Breast epithelium (tissue), 4 donors: Measurements from ENCODE around the gene ORC4. TPM values are rescaled to one million over a fixed set of nuclear protein-coding genes. Genes with fewer than 3 reads are reported as not detected.

Source experiments
- DNase-seq, 2 donors: peaks; one replicate each; pipeline ENCODE4 v3.0.0-alpha.2; 2019; ENCODE audit warnings: low spot score in 2 of 2
- H3K27ac ChIP-seq, 2 donors: fragments of 200-600 bp; sonication (generic) in 1 of 2; one replicate each; pipeline ENCODE4 v1.5.1; 2016 to 2019; ENCODE audit warnings: mild to moderate bottlenecking in 1 of 2
- H3K27me3 ChIP-seq, 2 donors: fragments of 200-600 bp; sonication (generic) in 1 of 2; one replicate each; pipeline versions ENCODE4 v1.5.1 to v1.6.0; 2017 to 2019; ENCODE audit warnings: control low read depth in 1 of 2, mild to moderate bottlenecking in 1 of 2
- H3K36me3 ChIP-seq: fragments of 200-600 bp; one replicate; pipeline ENCODE4 v1.5.1; 2019
- H3K4me1 ChIP-seq, 2 donors: fragments of 200-600 bp; sonication (generic); one replicate each; pipeline ENCODE4 v1.5.1; 2016 to 2019; ENCODE audit warnings: control low read depth in 1 of 2
- H3K4me3 ChIP-seq, 3 donors: fragments of 200-600 bp; sonication (generic); 1 replicate in 2 of 3; 2 replicates in 1 of 3; pipeline ENCODE4 v1.5.1; 2016 to 2019; ENCODE audit warnings: mild to moderate bottlenecking in 3 of 3, moderate library complexity in 2 of 3
- H3K9me3 ChIP-seq, 2 donors: fragments of 200-600 bp; sonication (generic) in 1 of 2; one replicate each; pipeline ENCODE4 v1.5.1; 2016 to 2019; ENCODE audit warnings: control low read depth in 1 of 2
- CTCF ChIP-seq, 3 donors: fragments of 450-650 bp; IDR thresholded peaks; one replicate each; pipeline ENCODE4 v1.5.1; 2016 to 2017; ENCODE audit warnings: antibody characterized with exemption in 3 of 3, mild to moderate bottlenecking in 3 of 3, moderate library complexity in 3 of 3
- POLR2A ChIP-seq: fragments of 450-650 bp; IDR thresholded peaks from one replicate; pipeline ENCODE4 v1.6.1; 2016; ENCODE audit warnings: antibody characterized with exemption, mild to moderate bottlenecking, moderate library complexity
- POLR2AphosphoS5 ChIP-seq, 3 donors: sonication (generic); formaldehyde crosslinking; IDR thresholded peaks; one replicate each; pipeline ENCODE4 v1.6.1; 2017; ENCODE audit warnings: antibody characterized with exemption in 3 of 3
- intact Hi-C: fragments of 100-400 bp; cut with DNase I; formaldehyde crosslinking; loops from one replicate; pipeline ENCODE4 v1.15.1; 2023; ENCODE audit warnings: low total_unique reads
- total RNA-seq, 3 donors: library from RNA; depleted of rRNA; stranded (reverse); fragments of >200 nt; gene quantifications; one replicate each; pipeline ENCODE4 v1.1.0, GENCODE V29; 2016

ORC4 gene
- total RNA-seq, 3 donors from 2014 or later = 36.5 to 87.5 (median 42.9) TPM

DNA sequence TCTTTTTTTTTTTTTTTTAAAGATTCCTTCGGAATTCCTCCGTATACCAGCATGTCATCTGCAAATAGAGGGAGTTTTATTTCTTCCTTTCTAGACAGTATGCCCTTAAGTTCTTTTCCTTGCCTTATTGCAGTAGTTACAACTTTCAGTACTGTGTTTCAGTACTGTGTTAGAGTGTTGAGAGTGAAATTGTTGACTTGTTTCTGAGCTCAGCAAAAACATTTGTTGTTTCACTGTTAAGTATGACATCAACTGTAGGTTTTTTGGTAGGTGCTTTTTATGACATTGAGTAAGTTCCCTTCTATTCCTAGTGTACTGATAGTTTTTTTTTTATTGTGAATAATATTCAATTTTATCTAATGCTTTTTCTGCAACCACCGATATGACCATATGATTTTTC lies 131.9 kb downstream of the ORC4 start:
- no peaks in the 10 kb centered on the region for H3K36me3 ChIP-seq
- intact Hi-C loops = no loop called here
- no peaks in the 10 kb centered on the region for H3K27me3 ChIP-seq
- H3K4me1 ChIP-seq = no peaks in the 10 kb centered on the region
- DNase-seq = no peak
- no peaks in the 10 kb centered on the region for H3K9me3 ChIP-seq
- peak overlapping the region in 1 of 3 donors; percentile 11 for H3K4me3 ChIP-seq
- no peak for TF ChIP-seq CTCF (IDR thresholded peaks at IDR 0.05)
- no peak for TF ChIP-seq POLR2AphosphoS5 (IDR thresholded peaks at IDR 0.05)
- TF ChIP-seq POLR2A = no peak
- H3K27ac ChIP-seq = peak overlapping the region in 1 of 2 donors; percentile 22

- Histone ChIP-seq H3K27me3 (no peaks in the 10 kb centered on the region), H3K4me3 (no peak overlapping the region), H3K36me3 (no peaks in the 10 kb centered on the region), H3K27ac (no peak overlapping the region), H3K4me1 (no peaks in the 10 kb centered on the region), H3K9me3 (no peaks in the 10 kb centered on the region)
- intact Hi-C loops = no loop called here
- TF ChIP-seq CTCF (IDR thresholded peaks at IDR 0.05) (no peak), POLR2AphosphoS5 (IDR thresholded peaks at IDR 0.05) (no peak), POLR2A (no peak)
- no peak for DNase-seq
These were observed 134.4 kb downstream of the ORC4 start for GRCh38 chr2:147886136-147886535.

GRCh38 chr2:147884830-147885229 lies 135.7 kb downstream of the ORC4 start:
- peak overlapping the region in 1 of 3 donors; percentile 1 for H3K4me3 ChIP-seq
- no peak overlapping the region for H3K27ac ChIP-seq
- TF ChIP-seq POLR2A = no peak
- peaks cover 0 to 4% of the 10 kb centered on the region in 2 donors for H3K4me1 ChIP-seq
- H3K27me3 ChIP-seq = no peaks in the 10 kb centered on the region
- H3K9me3 ChIP-seq = no peaks in the 10 kb centered on the region
- H3K36me3 ChIP-seq = no peaks in the 10 kb centered on the region
- intact Hi-C loops = no loop called here
- no peak for DNase-seq

DNA sequence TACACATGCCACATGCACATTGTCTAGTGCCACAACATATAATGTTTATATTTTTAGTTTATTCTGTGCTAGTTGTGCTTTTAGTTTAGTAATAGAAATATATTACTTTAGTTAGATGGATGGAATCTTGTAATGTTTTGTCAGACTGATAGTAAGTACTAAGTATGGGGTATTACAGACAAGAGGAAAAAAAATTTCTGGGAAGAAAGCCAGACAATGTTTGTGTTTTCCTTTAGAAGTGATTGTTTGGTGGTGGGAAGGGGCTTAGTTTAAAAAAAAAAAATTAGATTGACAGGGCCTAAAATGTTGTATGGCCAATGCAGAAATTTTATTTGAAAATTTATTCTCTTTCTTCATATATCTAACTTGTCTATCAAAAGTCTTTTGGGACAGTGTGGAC lies 137.9 kb downstream of the ORC4 start:
- no peaks in the 10 kb centered on the region for H3K36me3 ChIP-seq
- peaks cover 0 to 4% of the 10 kb centered on the region in 2 donors for H3K4me1 ChIP-seq
- TF ChIP-seq POLR2A (no peak), CTCF (IDR thresholded peaks at IDR 0.05) (no peak), POLR2AphosphoS5 (IDR thresholded peaks at IDR 0.05) (no peak)
- no peak for DNase-seq
- no peak overlapping the region for H3K4me3 ChIP-seq
- intact Hi-C loops = no loop called here
- H3K27me3 ChIP-seq = no peaks in the 10 kb centered on the region
- H3K27ac ChIP-seq = no peak overlapping the region
- H3K9me3 ChIP-seq = no peaks in the 10 kb centered on the region

Other genes starting within 250 kb of the ORC4 start
- 10 to 100 TPM; 14.9 to 39.8 (median 26.5) TPM for gene ACVR2A, start 175.7 kb downstream of the ORC4 start, total RNA-seq
- gene MBD5, start 354 bp upstream of the ORC4 start, total RNA-seq = 10 to 100 TPM; 24.0 to 63.8 (median 40.3) TPM